C4-2B (cell line): ENCODE measurements around the gene GCK.

Experiments
- ZFX ChIP-seq: fragments of 450-650 bp; IDR thresholded peaks from 2 replicates; pipeline ENCODE4 v1.6.1; 2017
- TF ChIP-seq, protein P1 (sequence below): fragments of 450-650 bp; conservative IDR thresholded peaks from 2 replicates; pipeline ENCODE4 v1.5.1; 2017; ENCODE audit warnings: mild to moderate bottlenecking

DNA sequence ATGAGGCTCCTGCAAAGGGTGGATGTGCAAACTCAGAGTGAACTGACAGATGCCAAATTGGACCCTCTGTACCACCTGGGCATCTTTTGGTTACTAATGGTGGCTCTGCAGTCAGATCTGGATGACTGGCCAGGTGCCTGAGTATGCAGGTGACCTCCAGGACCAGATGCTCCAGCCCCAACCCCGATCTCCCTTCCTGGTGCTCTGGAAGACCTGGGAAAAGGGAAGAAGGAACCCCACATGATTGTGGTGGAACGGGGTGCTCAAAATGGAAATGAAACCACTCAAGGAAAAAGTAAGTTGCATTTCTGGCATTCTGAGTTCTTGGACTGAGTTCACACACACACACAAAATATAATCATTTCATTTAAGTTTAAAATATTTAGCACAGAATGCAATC lies 94.9 kb downstream of the GCK start:
- TF ChIP-seq, protein P1, sequence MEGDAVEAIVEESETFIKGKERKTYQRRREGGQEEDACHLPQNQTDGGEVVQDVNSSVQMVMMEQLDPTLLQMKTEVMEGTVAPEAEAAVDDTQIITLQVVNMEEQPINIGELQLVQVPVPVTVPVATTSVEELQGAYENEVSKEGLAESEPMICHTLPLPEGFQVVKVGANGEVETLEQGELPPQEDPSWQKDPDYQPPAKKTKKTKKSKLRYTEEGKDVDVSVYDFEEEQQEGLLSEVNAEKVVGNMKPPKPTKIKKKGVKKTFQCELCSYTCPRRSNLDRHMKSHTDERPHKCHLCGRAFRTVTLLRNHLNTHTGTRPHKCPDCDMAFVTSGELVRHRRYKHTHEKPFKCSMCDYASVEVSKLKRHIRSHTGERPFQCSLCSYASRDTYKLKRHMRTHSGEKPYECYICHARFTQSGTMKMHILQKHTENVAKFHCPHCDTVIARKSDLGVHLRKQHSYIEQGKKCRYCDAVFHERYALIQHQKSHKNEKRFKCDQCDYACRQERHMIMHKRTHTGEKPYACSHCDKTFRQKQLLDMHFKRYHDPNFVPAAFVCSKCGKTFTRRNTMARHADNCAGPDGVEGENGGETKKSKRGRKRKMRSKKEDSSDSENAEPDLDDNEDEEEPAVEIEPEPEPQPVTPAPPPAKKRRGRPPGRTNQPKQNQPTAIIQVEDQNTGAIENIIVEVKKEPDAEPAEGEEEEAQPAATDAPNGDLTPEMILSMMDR = no peak
- TF ChIP-seq ZFX = no peak
